Lung (tissue), 12 donors: ENCODE measurements around the gene MYH10. TPM values are rescaled to one million over a fixed set of nuclear protein-coding genes. Genes with fewer than 3 reads are reported as not detected.
"Not testable (repeated sequence)": the region's sequence is repeated elsewhere in the genome, so short reads cannot be mapped to it uniquely, and the experiment has no call there.

Source experiments
- ATAC-seq: fragments of 200-7000 bp; cut with Tn5 transposase; one replicate; pipeline ENCODE4 v1.9.1; 2020; ENCODE audit warnings: moderate number of reproducible peaks; ENCODE audit not compliant: insufficient read depth, low FRiP score
- DNase-seq, 3 donors: peaks; one replicate each; pipeline ENCODE4 v3.0.0-alpha.2; 2013 to 2017
- H3K27ac ChIP-seq, 2 donors: one replicate each; pipeline ENCODE4 v1.5.1; 2013; ENCODE audit warnings: mild to moderate bottlenecking in 2 of 2, moderate library complexity in 2 of 2, control low read depth in 1 of 2, inconsistent platforms in 1 of 2, low read depth in 1 of 2, low read length in 1 of 2
- H3K27me3 ChIP-seq, 3 donors: one replicate each; pipeline ENCODE4 v1.5.1; 2013; ENCODE audit warnings: low read length in 2 of 3; ENCODE audit not compliant: control insufficient read depth in 3 of 3, insufficient read depth in 3 of 3
- H3K36me3 ChIP-seq, 4 donors: one replicate each; pipeline ENCODE4 v1.5.1; 2013; ENCODE audit warnings: low read length in 4 of 4, mild to moderate bottlenecking in 1 of 4, moderate library complexity in 1 of 4; ENCODE audit not compliant: control insufficient read depth in 4 of 4, insufficient read depth in 4 of 4
- H3K4me1 ChIP-seq, 5 donors: one replicate each; pipeline ENCODE4 v1.5.1; 2013; ENCODE audit warnings: low read length in 5 of 5, mild to moderate bottlenecking in 2 of 5, moderate library complexity in 1 of 5; ENCODE audit not compliant: control insufficient read depth in 5 of 5, insufficient read depth in 5 of 5
- H3K4me3 ChIP-seq: one replicate; pipeline ENCODE4 v1.5.1; 2013; ENCODE audit warnings: mild to moderate bottlenecking, control low read depth, moderate library complexity
- H3K9ac ChIP-seq, 2 donors: one replicate each; pipeline ENCODE4 v1.5.1; 2013; ENCODE audit warnings: low read length in 2 of 2, control low read depth in 1 of 2; ENCODE audit not compliant: insufficient read depth in 1 of 2
- H3K9me3 ChIP-seq, 4 donors: one replicate each; pipeline ENCODE4 v1.5.1; 2013; ENCODE audit warnings: low read length in 3 of 4, mild to moderate bottlenecking in 1 of 4, moderate library complexity in 1 of 4; ENCODE audit not compliant: control insufficient read depth in 4 of 4, insufficient read depth in 3 of 4
- CTCF ChIP-seq: IDR thresholded peaks from 2 replicates; pipeline ENCODE4 v1.5.1; 2012; ENCODE audit warnings: mild to moderate bottlenecking; ENCODE audit errors: control extremely low read depth, extremely low read depth
- WGBS, 2 donors: extraction: QIAGEN DNeasy Blood & Tissue Kit; methylation state at CpG; one replicate each; pipeline ENCODE4 v1.1.7; 2013; 5-methylcytosine and 5-hydroxymethylcytosine counted together
- polyA plus RNA-seq, 2 donors: library from polyadenylated mRNA; stranded (reverse); fragments of 200-250 nt; gene quantifications; one replicate each; pipeline ENCODE4 v1.2.1, GENCODE V29; 2013
- total RNA-seq, 2 donors: library from RNA; depleted of rRNA in 1 of 2; stranded (reverse); fragments of >200 nt in 1 of 2; gene quantifications; one replicate each; pipeline ENCODE4 v1.2.1, GENCODE V29; 2014 to 2021
- donor health status: control.
- donor health status: control.
- donor health status: Bipolar disorder and iron deficiency.
- donor health status: healthy.
- donor health status: DM: yes; HTN: yes; CAD: no.

Gene MYH10
- total and polyA plus RNA-seq, 4 donors, result 9.6 to 194 (median 44.7) TPM

GRCh38 chr17:8664456-8665126 lies 34.1 kb upstream of the MYH10 start:
- DNase-seq (no peak), ATAC-seq (no peak)
- Histone ChIP-seq H3K27me3 (no peaks in the 10 kb centered on the region), H3K36me3 (no peaks in the 10 kb centered on the region), H3K4me3 (no peak overlapping the region), H3K27ac (no peak overlapping the region), H3K4me1 (peaks cover 0 to 11% (median 6%) of the 10 kb centered on the region in 5 donors), H3K9me3 (no peaks in the 10 kb centered on the region), H3K9ac (no peak overlapping the region)
- 91 to 93% methylated on average over 12 of the region's 12 CpGs for WGBS, 2 donors
- no peak for TF ChIP-seq CTCF

- Histone ChIP-seq H3K36me3 (no peaks in the 10 kb centered on the region), H3K4me1 (peaks cover 0 to 7% (median 1%) of the 10 kb centered on the region in 5 donors), H3K9ac (peak overlapping the region in 1 of 2 donors; percentile 10), H3K27ac (no peak overlapping the region), H3K9me3 (no peaks in the 10 kb centered on the region), H3K4me3 (no peak overlapping the region), H3K27me3 (no peaks in the 10 kb centered on the region)
- 87 to 91% methylated on average over 5 of the region's 5 CpGs for WGBS, 2 donors
- DNase-seq (no peak), ATAC-seq (no peak)
- no peak for TF ChIP-seq CTCF
Measured at GRCh38 chr17:8662973-8663372, 32.4 kb upstream of the MYH10 start.

GRCh38 chr17:8662076-8662831 lies 31.7 kb upstream of the MYH10 start:
- Histone ChIP-seq H3K9me3 (no peaks in the 10 kb centered on the region), H3K36me3 (no peaks in the 10 kb centered on the region), H3K4me3 (no peak overlapping the region), H3K4me1 (peaks cover 0 to 7% (median 0%) of the 10 kb centered on the region in 5 donors), H3K27me3 (no peaks in the 10 kb centered on the region), H3K9ac (no peak overlapping the region), H3K27ac (no peak overlapping the region)
- no peak for DNase-seq
- no peak for TF ChIP-seq CTCF
- WGBS, 2 donors, result 81 to 93% methylated on average over 4 of the region's 4 CpGs
- ATAC-seq, result no peak

- not testable (repeated sequence) for DNase-seq, ATAC-seq, H3K27ac ChIP-seq, H3K4me3 ChIP-seq, H3K9me3 ChIP-seq, H3K36me3 ChIP-seq, H3K9ac ChIP-seq, H3K27me3 ChIP-seq, H3K4me1 ChIP-seq
Measured at GRCh38 chr17:8660709-8661108, 30.2 kb upstream of the MYH10 start.
